GM21367 (cell line): ENCODE data around the gene MORN4.

ENCODE experiments used
- ATAC-seq: cut with Tn5 transposase; IDR thresholded peaks from one replicate; pipeline ENCODE4 v1.9.1; 2021; ENCODE audit not compliant: unreplicated experiment

The MORN4 gene

GRCh38 chr10:97575127-97575668 is 58.1 kb downstream of the MORN4 start:
- ATAC-seq: no peak

- ATAC-seq: no peak
Measured at GRCh38 chr10:97574374-97575126, 58.8 kb downstream of the MORN4 start.

- no peak for ATAC-seq
Measured at GRCh38 chr10:97573672-97574071, 59.6 kb downstream of the MORN4 start.

GRCh38 chr10:97573021-97573420 is 60.3 kb downstream of the MORN4 start:
- no peak for ATAC-seq

- ATAC-seq: no peak
Measured at GRCh38 chr10:97572214-97572989, 60.9 kb downstream of the MORN4 start, which contains the start of gene ANKRD2. Gene ANKRD2 (plus strand): TSS chr10:97572779. CDS start chr10:97572789, 10 bp downstream.

GRCh38 chr10:97571622-97572021 is 61.7 kb downstream of the MORN4 start:
- ATAC-seq: no peak

GRCh38 chr10:97570789-97571471 is 62.4 kb downstream of the MORN4 start:
- ATAC-seq: no peak

- ATAC-seq: no peak
Measured at GRCh38 chr10:97570146-97570788, 63.0 kb downstream of the MORN4 start.

GRCh38 chr10:97567891-97568290 is 65.4 kb downstream of the MORN4 start:
- ATAC-seq: no peak

GRCh38 chr10:97566336-97566996 is 66.8 kb downstream of the MORN4 start:
- ATAC-seq: no peak

GRCh38 chr10:97564776-97565175 is 68.5 kb downstream of the MORN4 start:
- ATAC-seq: no peak
